Inflammatory macrophage treated with lipopolysaccharide for 4 hours (primary cell): Measurements from ENCODE around the gene KLK6.

ENCODE experiments used
- DNase-seq: peaks from one replicate; pipeline ENCODE4 v3.0.0-alpha.2; 2020

The KLK6 gene

DNA sequence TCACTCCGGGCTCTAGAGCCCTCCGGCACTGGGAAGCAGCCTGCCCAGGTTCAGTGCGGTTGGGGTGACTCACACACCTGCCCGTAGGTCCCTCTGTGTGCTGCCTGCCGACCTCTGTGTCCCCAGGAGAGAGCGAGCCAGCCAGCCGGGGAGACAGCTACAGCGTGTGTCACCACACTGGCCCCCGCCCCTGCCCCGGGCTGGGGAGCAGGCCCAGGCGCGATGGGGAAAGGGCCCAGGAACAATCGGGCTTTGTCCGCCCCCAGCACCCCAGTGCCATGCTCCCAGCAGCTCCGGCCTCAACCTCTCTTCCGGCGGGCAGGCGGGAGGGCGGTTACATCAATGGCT is at the start of gene KLK6:
Gene KLK6 (minus strand): TSS at position 179 of the 348 bp plus-strand sequence. CDS start 1,487 bp downstream, outside the sequence.
- no peak for DNase-seq

DNA sequence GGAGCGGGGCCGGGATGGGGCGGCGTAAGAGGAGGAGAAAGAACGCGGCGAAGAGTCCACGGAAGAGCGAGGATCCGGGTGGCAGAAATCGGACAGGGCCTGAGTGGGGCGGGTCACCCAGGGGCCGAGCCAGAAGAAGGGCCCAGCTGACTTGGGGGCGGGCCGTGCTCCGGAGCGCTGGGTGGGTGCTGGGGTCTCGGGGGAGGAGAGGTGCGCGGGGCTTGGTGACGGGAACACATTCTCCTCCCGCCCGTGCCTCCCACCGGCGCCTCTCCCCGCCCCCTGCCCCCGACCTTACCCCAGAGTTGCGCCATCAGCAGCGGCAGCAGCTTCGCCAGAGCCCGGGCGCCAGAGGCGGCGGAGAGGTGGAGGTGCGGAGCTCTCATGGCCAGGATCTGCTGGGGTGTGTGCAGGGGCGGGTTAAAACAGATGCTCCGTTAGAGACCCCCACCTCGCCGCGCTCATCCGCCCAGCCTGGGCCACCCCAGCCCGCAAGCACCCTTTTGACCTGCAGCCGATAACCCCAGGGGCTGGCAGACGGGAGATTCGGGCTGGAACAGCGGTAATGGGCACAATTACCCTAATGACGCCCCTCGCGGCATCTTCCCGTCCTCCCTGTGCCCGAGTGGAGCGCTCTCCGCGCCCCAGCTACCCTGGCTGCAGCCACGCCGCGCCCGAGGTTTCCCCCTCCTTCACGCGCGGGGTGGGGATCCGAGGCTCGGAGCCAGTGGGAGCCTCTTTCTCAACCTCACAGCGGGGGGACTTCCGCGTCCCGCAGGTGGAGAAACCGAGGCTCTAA is 49.6 kb upstream of the KLK6 start:
- peak; percentile 4 for DNase-seq

DNA sequence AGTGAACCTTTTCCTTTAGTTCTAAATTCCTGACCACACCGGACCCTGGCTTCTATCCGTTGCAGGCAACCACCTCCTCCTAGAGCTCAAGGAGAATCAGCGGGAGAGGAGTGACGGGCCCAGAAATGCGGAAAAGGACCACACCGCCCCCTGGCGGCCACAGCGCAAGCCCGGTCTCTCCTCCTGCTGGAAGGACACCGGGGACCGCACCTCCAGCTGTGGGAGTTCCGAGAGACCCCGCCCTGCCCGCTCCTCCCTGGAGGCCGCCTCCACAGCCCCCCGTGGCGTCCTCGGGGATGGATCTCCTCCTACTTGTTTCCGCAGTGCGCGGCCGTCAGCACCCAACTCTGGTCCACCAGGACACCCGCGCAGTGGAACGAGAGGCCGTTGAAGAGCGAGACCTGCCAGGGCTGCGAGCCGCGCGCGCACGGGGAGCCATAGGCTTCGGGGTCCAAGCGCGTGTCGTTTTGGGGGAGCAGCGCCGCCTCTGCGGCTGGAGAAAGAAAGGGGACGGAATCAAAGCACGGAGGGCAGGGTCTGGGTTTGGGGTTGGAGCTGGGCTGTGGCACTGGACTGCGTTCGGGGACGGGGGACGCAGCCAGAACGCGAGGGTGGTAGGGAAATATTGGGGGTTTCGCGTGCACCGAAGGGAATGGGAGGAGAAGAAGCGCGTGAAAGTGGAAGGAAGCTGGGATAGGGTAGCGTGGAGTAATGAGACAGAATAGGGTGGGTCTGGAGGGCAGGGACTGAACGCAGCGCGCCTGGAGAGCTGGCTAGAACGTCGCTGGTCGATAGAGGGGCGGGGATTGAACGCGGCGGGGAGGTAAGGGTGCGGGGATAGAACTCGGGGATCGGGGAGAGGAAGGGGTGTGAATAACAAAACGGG is 47.6 kb upstream of the KLK6 start:
- DNase-seq: peak; percentile 54

DNA sequence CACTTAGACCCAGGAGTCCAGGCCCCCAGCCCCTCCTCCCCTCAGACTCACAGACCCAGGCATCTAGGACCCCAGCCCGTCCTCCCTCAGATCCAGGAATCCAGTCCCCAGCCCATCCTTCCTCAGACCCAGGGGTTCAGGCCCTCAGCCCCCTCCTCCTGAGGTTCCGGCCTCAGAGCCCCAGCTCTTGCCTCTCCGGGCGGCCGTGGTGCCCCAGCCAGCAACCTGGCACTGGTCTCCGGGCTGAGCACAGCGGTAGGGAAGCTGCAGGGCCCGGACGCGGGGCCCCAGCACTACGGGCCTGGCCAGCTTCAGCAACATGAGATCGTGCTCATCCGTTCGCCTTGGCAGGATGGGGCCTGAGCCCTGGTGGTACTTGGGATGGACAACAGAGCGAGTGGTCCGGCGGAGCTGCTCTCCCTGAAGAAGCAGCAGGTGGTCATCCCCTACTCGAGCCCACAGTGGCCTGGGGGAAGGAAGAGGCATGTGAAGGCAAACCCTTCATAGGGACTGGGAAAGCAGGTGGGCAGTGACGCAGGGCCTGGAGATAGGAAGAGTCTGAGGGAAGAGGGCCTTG is 46.4 kb upstream of the KLK6 start:
- DNase-seq: no peak

DNA sequence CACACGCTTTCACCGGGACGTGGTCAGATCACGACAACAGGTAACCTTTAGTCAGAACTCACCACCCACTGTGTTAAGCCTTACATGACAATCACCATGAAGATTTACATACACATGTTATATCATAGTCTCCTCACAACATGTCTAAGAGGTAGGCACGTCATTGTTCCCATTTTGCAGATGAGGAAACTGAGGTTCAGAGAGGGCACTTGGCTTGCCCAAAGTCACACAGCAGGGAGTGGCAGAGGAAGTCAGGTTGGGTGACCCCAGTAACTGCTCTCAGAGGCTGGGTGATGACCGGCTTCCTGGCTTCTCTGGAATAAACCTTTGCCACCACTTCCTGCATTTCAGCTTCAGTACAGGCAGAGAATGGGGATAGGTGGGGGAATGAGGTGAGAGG is 44.9 kb upstream of the KLK6 start:
- DNase-seq: no peak

DNA sequence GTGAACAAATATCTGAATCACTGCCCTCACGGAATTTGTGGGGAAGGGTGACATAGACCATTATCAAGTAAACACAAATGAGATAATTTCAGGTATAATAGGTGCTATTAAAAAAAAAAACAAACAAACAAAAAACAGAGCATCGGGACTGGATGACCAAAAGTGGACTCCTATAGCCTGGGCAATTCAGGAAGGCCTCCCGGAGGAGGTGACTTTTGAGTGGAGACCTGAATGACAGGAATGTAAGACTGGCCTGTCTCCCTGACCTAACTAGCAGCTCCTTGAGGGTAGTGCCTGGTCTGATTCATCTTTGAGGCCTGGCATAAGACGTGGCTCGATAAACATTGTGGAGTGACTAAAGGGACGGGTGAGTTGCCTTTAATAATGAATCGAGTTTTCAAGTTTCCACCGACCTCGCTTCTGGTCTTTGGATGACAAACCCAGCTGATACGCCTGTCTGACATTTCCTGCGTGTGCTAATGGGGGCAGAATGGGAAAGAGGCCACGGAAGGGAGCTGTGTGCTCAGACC is 43.3 kb upstream of the KLK6 start:
- no peak for DNase-seq

DNA sequence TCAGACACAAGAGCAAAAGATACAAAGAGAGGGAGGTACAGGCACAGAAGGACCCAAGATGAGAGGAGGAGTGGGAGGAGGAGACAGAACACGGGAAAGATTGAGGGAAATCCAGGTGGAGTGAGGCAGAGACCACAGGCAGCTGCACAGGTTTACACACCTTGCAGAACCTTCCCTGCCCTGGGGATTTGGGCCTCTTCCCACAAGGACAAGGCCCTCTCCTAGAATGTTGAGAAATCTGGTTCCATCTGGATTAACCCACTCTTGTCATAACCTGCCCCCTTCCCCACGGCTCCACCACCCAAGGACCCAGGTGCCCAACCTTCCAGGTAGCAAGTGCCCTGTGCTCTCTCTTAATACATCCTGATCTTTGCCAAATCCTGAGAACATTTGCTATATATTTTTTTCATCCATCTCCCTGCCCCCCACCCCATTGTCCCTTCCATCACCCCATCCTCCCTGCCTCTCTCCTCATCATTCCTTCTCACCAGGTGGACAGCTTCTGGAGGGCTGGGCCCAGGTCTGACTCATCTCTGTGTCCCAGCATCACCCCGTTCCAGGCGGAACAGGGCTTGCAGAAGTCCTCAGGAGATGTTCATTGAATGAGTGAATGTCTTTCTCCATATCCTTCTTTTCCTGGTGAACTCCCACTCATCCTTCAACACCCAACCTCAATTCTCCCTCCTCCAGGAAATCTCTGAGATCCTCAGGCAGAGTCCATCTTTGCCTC is 40.8 kb upstream of the KLK6 start:
- no peak for DNase-seq

DNA sequence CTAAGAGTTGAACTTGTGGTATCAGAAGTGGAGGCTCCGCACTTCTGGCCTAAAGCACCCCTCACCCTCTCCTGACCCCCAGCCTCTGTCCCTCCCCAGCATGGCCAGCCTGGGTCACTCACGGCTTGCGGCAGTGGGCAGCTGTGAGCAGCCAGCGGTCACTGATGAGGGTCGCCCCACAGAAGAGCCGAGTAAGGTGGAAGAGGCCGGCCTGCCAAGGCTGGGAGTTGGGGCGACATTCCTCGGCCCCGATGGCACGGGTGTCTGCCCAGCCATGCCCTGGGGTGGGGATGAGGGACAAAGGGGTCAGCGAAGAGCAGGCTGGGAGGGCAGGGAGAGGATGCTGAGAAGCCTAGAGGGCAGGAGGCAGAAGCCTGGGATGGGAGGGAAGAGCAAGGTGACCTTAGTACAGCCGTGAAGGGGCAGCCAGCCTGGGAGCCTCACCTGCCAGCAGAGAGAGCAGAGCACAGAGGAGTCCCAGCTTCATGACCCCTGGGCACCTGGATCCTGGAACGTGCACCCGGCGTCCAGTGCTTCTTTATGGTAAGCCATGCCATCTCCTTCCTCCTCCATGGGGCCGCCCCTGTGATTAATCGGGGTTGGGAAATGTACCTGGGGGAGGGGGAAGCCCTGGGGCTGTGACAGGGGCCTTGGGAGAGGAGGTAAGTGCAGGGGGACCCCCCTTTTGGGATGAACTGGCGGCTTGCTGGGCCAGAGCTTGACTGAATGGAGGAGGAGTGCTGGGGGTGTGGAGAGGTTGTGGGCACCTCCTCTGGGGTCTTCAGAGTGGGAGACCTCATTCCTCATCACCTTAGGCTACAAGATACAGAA is 39.9 kb upstream of the KLK6 start:
- DNase-seq: no peak

DNA sequence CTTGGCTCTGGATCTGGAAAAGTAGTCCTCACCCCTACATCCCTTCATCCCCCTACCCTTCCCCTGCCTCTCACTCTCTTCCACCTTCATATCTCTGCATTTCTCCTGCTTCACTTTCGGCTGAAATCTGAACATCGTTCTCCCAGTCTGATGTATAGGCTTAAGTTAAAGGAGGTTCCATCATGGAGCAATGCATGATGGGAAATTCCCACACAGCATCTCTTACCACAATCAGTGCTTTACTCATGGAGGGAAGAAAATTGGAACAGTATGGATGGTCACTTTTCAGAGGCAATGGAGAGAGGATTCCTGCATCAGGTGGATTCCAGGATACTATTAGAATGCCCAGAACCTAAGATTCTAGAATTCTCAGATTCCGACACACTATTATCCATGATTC is 38.1 kb upstream of the KLK6 start:
- no peak for DNase-seq

DNA sequence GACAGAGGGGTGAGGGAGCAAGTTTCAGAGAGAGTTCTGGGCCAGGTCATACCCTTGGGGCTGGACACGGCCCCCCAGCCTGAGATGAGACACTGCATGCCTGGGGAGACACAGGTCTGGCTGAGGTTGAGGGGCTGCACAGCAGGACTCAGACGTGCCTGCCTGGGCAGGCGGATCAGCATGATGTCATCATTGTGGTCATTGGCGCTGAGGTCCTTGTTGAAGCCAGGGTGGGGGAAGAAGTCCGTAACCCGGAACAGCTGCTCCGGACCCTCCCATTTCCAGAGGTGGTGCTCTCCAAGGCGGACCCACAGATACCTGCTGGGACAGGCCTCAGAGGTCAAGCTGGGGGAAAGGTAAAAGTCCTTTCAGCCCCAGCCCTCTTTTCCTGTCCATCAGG is 37.0 kb upstream of the KLK6 start:
- no peak for DNase-seq

DNA sequence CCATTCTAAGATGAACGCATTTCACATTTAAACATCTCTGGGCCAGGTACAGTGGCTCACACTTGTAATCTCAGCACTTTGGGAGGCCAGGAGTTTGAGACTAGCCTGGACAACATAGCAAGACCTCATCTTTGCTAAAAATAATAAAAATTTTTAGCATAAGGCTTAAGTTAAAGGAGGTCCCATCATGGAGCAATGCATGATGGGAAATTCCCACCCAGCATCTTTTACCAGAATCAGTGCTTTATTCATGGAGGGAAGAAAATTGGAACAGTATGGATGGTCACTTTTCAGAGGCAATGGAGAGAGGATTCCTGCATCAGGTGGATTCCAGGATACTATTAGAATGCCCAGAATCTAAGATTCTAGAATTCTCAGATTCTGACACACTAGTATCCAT is 35.9 kb upstream of the KLK6 start:
- no peak for DNase-seq

DNA sequence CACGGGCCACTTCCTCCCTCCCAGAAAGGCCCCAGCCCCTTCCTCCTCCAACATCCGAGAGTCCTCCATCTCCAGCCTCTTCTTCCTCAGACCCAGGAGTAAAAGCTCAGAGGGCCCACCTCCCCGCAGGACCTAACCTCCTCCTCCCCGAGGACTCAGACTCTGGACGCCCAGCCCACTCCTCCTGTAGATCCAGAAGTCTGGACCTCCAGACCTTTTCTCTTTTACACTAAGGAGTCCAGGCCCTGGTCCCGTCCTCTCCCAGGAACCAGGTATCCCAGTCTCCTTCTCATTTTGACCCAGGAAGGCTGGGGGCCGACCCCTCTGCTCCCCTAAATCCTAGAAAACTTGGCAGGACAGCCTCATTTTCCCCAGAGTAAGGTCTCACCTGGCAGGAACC is 33.9 kb upstream of the KLK6 start:
- DNase-seq: no peak

DNA sequence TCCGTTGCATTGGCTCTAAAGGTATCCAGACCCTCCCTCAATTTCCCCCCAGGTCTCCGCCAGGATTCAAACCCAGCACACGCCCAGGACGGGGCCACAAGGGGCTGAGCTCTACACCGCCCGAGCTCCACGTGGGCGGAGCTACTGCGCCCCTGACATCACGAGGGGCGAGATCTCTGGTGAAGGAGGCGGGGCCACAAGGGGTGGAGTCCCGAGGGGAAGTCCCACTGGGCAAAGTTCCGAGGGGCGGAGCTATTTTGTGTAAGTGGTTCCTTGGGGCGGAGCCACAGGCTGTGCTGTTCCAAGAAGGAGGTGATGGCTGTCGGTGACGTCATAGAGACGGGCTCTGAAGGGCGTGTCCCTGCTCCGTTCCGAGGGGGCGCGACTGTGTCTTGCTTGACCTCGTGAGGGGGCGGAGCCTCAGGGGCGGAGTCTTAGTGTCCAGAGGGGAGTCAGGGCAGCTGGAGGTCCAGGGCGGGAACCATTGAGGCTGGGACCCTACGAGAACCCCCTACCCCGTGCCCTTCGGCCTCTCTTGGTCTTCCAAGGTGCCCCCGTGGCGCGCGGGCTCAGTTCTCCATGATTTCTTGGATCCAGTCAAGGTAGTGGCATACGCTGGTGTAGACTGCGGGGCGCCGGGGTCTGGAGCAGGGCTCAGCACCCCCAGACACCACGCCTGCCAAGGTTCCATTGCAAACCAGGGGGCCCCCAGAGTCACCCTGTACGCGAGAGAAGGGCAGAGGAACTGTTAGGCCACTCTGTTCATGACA is 33.3 kb upstream of the KLK6 start:
- peak; percentile 40 for DNase-seq

DNA sequence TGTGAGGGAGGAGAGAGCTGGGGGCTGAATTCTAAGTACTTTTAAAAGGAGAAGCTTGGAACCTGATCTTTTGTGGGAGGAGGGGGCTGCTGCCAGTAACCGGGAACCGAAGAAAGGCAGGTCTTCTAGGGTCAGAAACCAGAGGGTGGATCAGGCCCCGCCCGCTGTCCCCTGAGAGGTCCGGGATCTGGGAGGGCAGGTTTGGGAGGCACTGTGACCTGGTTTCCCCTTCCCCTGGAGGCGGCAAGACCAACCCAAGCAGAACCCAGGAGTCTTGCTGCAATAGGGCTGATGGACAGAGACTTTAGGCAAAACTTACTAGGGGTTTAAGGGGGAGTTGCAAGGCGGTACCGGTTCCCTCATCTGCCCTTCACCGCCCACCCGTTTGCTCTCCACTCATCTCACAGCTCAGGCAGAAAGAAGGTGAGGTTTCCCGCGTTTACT is 32.7 kb upstream of the KLK6 start:
- DNase-seq: no peak

DNA sequence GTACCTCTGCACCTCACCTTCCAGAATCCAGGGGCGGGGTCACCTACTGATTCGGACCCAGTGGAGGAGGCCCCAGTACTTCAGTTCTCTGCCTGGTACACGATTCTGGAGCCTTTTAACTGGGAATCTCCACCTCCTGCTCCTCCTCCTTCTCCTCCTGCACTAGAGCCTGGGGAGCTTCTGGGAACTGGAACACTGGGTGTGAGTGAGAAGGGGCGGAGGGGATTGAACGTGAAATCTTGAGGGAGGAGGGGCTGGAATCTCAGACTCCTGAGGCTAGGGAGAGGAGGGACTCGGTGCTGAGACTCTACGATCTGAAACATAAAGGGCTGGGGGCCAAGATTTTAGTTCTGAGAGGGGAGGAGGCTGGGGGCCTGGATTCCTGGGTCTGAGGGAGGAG is 32.1 kb upstream of the KLK6 start, which contains the start of gene KLK8:
Gene KLK8 (minus strand): TSS at position 90 of the 400 bp plus-strand sequence. CDS start 437 bp downstream, outside the sequence.
- no peak for DNase-seq

DNA sequence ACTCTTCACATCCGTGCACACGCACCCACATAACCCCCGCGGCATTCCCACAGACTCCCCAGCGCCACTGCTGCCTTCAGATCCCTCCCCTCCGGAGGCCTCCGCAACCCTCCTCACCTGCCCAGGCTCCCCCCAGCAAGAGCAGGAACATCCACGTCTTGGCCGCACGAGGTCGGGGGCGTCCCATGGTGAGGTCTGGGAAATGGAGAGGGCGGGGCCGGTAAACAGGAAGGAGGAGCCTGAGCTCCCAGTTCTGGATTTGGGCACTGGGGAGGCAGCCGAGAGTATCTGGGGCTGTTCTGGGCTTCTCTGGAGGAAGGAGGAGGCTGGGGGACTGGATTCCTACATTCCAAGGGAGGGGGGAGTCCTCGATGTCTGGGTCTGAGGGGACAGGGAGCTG is 31.6 kb upstream of the KLK6 start:
- no peak for DNase-seq

DNA sequence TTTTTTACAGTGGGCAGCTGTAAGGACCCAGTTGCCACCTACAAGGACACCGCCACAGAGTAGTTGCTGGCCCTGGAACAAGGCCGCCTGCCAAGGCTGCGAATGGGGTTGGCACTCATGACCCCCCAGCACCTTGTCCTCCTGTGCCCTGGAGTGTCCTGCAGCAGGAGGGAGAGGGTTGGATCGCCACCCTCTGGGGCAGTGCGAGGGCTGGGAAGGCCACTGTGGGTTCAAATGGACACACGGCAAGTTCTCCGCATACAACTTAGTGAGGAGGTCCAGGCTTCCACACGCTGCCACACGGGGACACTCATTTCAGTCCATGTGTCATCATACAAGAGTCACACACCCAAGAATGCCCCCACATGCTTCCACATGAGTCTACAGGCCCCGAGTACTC is 31.0 kb upstream of the KLK6 start:
- no peak for DNase-seq

DNA sequence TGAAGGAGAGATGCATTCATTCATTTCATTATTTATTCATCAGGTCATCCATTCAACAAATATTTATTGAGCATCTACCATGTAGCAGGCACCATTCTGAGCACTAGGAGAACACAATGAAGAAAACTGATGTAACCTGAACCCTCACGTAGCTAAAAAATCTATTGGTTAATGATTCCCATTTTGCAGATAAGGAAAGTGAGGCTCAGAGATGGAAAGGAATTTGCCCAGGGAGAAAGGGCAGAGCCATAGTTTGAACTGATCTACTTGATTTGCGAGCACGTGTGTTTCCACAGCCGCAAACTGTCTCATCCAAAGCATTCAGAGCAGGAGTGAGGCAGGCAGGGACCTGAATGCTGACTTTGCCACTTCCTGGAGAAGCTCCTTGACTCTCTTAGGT is 29.3 kb upstream of the KLK6 start:
- no peak for DNase-seq

DNA sequence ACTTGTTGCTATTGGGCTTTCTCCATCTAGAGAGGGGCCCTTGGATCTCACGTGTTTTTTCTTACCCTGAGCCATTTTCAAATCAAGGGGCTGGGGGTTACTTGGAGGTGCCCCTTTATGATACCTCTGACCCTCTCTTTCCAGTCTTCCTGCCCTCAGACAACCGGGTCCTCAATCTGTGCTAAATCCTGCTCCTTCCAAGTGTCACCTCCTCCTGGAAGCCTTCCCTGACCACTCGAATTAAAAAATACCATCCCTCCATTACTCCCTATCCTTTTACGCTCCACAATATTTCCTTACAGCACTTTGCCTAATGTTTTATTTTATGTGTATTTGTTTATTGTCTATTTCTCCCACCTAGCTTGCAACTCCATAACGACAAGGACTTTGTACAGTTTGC is 28.7 kb upstream of the KLK6 start:
- DNase-seq: no peak

DNA sequence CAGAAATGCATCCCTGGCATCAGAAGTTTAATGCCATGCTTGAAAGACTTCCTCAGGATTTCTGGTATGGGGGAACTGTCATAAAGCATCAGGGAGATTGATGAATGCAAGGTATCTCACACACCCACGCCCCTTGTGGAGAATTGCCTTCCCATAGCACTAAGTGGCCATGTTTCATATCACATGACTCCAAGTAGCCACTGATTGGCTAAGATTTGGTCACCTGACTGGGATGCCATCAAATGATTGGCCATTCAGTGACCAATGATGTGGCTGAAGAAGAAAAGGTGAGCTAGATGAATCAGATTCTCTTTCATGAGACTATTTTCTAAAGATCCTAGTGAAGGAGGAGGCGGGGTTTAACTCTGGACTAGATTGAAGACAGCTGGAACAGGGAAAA is 24.7 kb upstream of the KLK6 start:
- no peak for DNase-seq

DNA sequence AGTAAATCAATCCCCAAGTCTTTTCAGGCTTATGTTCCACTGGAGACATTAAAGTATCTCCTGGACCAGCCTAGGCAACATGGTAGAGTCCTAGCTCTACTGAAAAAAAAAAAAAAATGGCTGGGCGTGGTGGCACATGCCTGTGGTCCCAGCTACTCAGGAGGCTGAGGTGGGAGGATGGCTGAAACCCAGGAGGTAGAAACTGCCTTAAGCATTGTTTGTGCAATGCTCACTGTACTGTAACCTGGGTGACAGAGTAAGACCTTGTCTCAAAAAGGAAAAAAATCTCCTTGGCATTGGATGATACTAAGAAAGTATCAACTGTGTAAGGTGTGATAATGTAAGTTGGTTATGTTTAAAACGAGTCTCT is 23.3 kb upstream of the KLK6 start:
- DNase-seq: no peak
